CD14-positive monocyte (primary cell): ENCODE results near the gene DAZAP1. TPM values are rescaled to one million over a fixed set of nuclear protein-coding genes. Genes with fewer than 3 reads are reported as not detected.

Experiments
- DNase-seq, 3 donors: peaks; one replicate each; pipeline ENCODE4 v3.0.0-alpha.2; 2011 to 2022
- H2AFZ ChIP-seq: 2 replicates; pipeline ENCODE4 v1.6.0; 2012; ENCODE audit warnings: mild to moderate bottlenecking, low read depth, low read length, inconsistent platforms; ENCODE audit not compliant: insufficient read depth, poor library complexity, severe bottlenecking
- H3K27ac ChIP-seq, 2 donors: 1 replicate in 1 of 2; 2 replicates in 1 of 2; pipeline ENCODE4 v1.5.1; 2012 to 2013; ENCODE audit warnings: low read length in 2 of 2, control low read depth in 1 of 2, inconsistent platforms in 1 of 2, low read depth in 1 of 2, mild to moderate bottlenecking in 1 of 2
- H3K27me3 ChIP-seq, 2 donors: one replicate each; pipeline versions ENCODE4 v1.6.0 to v1.6.1; 2011 to 2013; ENCODE audit warnings: low read length in 2 of 2; ENCODE audit not compliant: control insufficient read depth in 2 of 2, insufficient read depth in 2 of 2
- H3K36me3 ChIP-seq, 2 donors: replicated peaks in 1 of 2; 1 replicate in 1 of 2; 2 replicates in 1 of 2; pipeline versions ENCODE4 v1.5.1 to v1.6.1; 2012 to 2013; ENCODE audit warnings: low read length in 2 of 2, control low read depth in 1 of 2, inconsistent platforms in 1 of 2, mild to moderate bottlenecking in 1 of 2; ENCODE audit not compliant: insufficient read depth in 2 of 2, control insufficient read depth in 1 of 2
- H3K4me1 ChIP-seq, 2 donors: 1 replicate in 1 of 2; 2 replicates in 1 of 2; pipeline versions ENCODE4 v1.5.1 to v1.6.1; 2012 to 2013; ENCODE audit warnings: low read length in 2 of 2, control low read depth in 1 of 2, inconsistent platforms in 1 of 2, mild to moderate bottlenecking in 1 of 2, moderate library complexity in 1 of 2; ENCODE audit not compliant: insufficient read depth in 2 of 2, control insufficient read depth in 1 of 2
- H3K4me2 ChIP-seq: replicated peaks from 2 replicates; pipeline ENCODE3; 2012; ENCODE audit warnings: low read length, moderate library complexity, mild to moderate bottlenecking; ENCODE audit not compliant: poor library complexity, severe bottlenecking; ENCODE audit errors: extremely low read depth
- H3K4me3 ChIP-seq, 3 experiments: fragments of 200-600 bp in 1 of 3; sonication (generic) in 1 of 3; replicated peaks in 1 of 3; 1 replicate in 2 of 3; 2 replicates in 1 of 3; pipeline ENCODE4 v1.5.1; 2011 to 2013; ENCODE audit warnings: low read length in 3 of 3, mild to moderate bottlenecking in 3 of 3, control low read depth in 2 of 3, low read depth in 2 of 3, inconsistent platforms in 1 of 3, moderate library complexity in 1 of 3
- H3K79me2 ChIP-seq: 2 replicates; pipeline ENCODE4 v1.6.0; 2012; ENCODE audit warnings: mild to moderate bottlenecking, control low read depth, inconsistent platforms, low read length, moderate library complexity; ENCODE audit not compliant: insufficient read depth
- H3K9ac ChIP-seq: 2 replicates; pipeline ENCODE4 v1.6.0; 2017; ENCODE audit warnings: low read length, mild to moderate bottlenecking; ENCODE audit not compliant: insufficient read depth, poor library complexity, severe bottlenecking
- H3K9me3 ChIP-seq, 2 donors: replicated peaks in 1 of 2; 1 replicate in 1 of 2; 2 replicates in 1 of 2; pipeline versions ENCODE4 v1.5.1 to v1.6.1; 2012 to 2013; ENCODE audit warnings: low read length in 2 of 2, control low read depth in 1 of 2; ENCODE audit not compliant: control insufficient read depth in 1 of 2, insufficient read depth in 1 of 2
- H4K20me1 ChIP-seq: 2 replicates; pipeline ENCODE4 v1.6.0; 2012; ENCODE audit warnings: mild to moderate bottlenecking, low read length, control low read depth, moderate library complexity; ENCODE audit not compliant: insufficient read depth
- H3K27ac Mint-ChIP-seq, 7 donors: one replicate each; pipeline ENCODE4 v1.8.0; 2020; ENCODE audit warnings: mild to moderate bottlenecking in 7 of 7, mixed read lengths in 7 of 7, moderate library complexity in 6 of 7, inconsistent platforms in 2 of 7
- H3K27me3 Mint-ChIP-seq, 3 donors: one replicate each; pipeline ENCODE4 v1.8.0; 2021 to 2022; ENCODE audit warnings: low read depth in 3 of 3, mild to moderate bottlenecking in 3 of 3, mixed read lengths in 3 of 3, moderate library complexity in 3 of 3, inconsistent platforms in 1 of 3
- H3K36me3 Mint-ChIP-seq, 2 donors: one replicate each; pipeline ENCODE4 v1.8.0; 2020; ENCODE audit warnings: mixed read lengths in 2 of 2, inconsistent platforms in 1 of 2, mild to moderate bottlenecking in 1 of 2
- H3K4me1 Mint-ChIP-seq: one replicate; pipeline ENCODE4 v1.8.0; 2020; ENCODE audit warnings: mild to moderate bottlenecking, mixed read lengths
- H3K4me3 Mint-ChIP-seq, 2 donors: one replicate each; pipeline ENCODE4 v1.8.0; 2020; ENCODE audit warnings: mild to moderate bottlenecking in 2 of 2, mixed read lengths in 2 of 2, moderate library complexity in 1 of 2
- H3K9me3 Mint-ChIP-seq, 7 donors: one replicate each; pipeline ENCODE4 v1.8.0; 2020 to 2022; ENCODE audit warnings: mixed read lengths in 7 of 7, mild to moderate bottlenecking in 6 of 7, moderate library complexity in 6 of 7, inconsistent platforms in 2 of 7
- CTCF ChIP-seq: fragments of 200-600 bp; IDR thresholded peaks from one replicate; pipeline ENCODE4 v1.8.0; 2022; ENCODE audit warnings: antibody characterized with exemption, mild to moderate bottlenecking
- WGBS: methylation state at CpG from one replicate; pipeline ENCODE4 v1.1.5; 2013; ENCODE audit warnings: missing lambda C conversion rate; ENCODE audit not compliant: insufficient coverage; 5-methylcytosine and 5-hydroxymethylcytosine counted together
- intact Hi-C, 2 donors: fragments of 100-400 bp; cut with micrococcal nuclease; formaldehyde crosslinking; loops; one replicate each; pipeline versions ENCODE4 v1.15.0 to v1.15.1; 2023
- polyA plus RNA-seq, 3 donors: library from polyadenylated mRNA; depleted of rRNA in 1 of 3; unstranded in 2 of 3; stranded (reverse) in 1 of 3; fragments of 300-500 nt in 2 of 3; fragments of >200 nt in 1 of 3; fragmentation: Illumina TruSeq in 2 of 3; gene quantifications; 1 replicate in 2 of 3; 2 replicates in 1 of 3; pipeline ENCODE4 v1.2.3, GENCODE V29; 2012 to 2021

The DAZAP1 gene
- polyA plus RNA-seq, 3 donors, result 3.3 to 57.1 (median 4.2) TPM

DNA sequence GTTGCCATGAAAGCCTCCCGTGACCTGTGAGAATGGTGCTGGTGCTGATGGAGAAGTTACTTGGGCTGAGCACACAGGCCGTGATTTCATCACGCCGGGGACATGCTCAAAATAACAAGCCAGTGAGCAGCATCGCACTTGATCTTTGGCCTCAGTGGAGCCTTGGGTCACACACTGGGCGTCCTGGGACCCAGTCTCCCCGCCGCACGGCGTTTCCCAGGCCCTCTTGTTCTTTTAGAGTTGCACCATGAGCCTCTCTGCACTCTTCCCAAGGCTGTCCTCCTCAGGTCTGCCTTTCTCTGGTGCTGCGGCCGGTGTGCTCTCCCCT, 33.2 kb upstream of the DAZAP1 start:
- H4K20me1 ChIP-seq, result no peaks in the 10 kb centered on the region
- DNase-seq, result no peak
- no peak overlapping the region for H3K27ac ChIP-seq
- Mint-ChIP-seq H3K4me3 (no peak overlapping the region), H3K27ac (no peak overlapping the region), H3K9me3 (no peaks in the 10 kb centered on the region), H3K36me3 (peaks cover 43 to 57% of the 10 kb centered on the region in 2 donors), H3K27me3 (no peaks in the 10 kb centered on the region), H3K4me1 (no peaks in the 10 kb centered on the region)
- 84% methylated on average over 12 of the region's 12 CpGs for WGBS
- H3K9me3 ChIP-seq, result no peaks in the 10 kb centered on the region
- peaks cover 14 to 39% of the 10 kb centered on the region in 2 donors for H3K36me3 ChIP-seq
- no peaks in the 10 kb centered on the region for H3K4me1 ChIP-seq
- no peak overlapping the region for H3K4me3 ChIP-seq
- H3K27me3 ChIP-seq, result no peaks in the 10 kb centered on the region
- H3K9ac ChIP-seq, result no peak overlapping the region
- no peaks in the 10 kb centered on the region for H3K79me2 ChIP-seq
- intact Hi-C loops, result no loop called here
- no peak for TF ChIP-seq CTCF
- no peak overlapping the region for H3K4me2 ChIP-seq
- no peak overlapping the region for H2AFZ ChIP-seq

DNA sequence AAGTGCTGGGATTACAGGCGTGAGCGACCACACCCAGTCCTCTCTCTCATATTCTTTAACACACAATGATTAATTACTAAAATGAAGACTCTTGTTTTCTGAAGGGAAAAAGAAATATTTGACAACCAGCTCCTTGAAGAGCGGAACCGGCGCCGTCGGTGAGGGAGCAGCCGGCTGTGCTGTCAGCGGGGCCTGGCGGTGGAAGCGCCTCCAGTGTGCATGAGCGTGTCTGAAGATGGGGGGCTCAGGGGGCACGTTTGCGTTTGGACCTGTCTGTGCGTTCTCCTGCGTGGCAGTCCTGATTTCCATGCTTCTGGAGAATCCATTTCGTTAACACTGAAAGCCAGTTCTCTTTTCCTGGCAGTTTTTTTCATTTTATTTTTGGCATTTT, 31.0 kb upstream of the DAZAP1 start:
- Mint-ChIP-seq H3K36me3 (peaks cover 27 to 38% of the 10 kb centered on the region in 2 donors), H3K27me3 (peaks cover 0 to 7% (median 4%) of the 10 kb centered on the region in 3 donors), H3K9me3 (no peaks in the 10 kb centered on the region), H3K27ac (no peak overlapping the region), H3K4me3 (no peak overlapping the region), H3K4me1 (no peaks in the 10 kb centered on the region)
- no peak for DNase-seq
- 97% methylated on average over 15 of the region's 17 CpGs for WGBS
- Histone ChIP-seq H3K27me3 (no peaks in the 10 kb centered on the region), H2AFZ (no peak overlapping the region), H3K4me2 (no peak overlapping the region), H3K9ac (no peak overlapping the region), H3K9me3 (no peaks in the 10 kb centered on the region), H3K27ac (no peak overlapping the region), H3K4me3 (no peak overlapping the region), H3K79me2 (no peaks in the 10 kb centered on the region), H3K4me1 (no peaks in the 10 kb centered on the region), H4K20me1 (no peaks in the 10 kb centered on the region), H3K36me3 (peaks cover 7 to 19% of the 10 kb centered on the region in 2 donors)
- no peak for TF ChIP-seq CTCF
- intact Hi-C loops, result no loop called here
